Activated T-helper 17 cell treated with anti-CD3 and anti-CD28 coated beads, Interleukin-2, amount 50 U/mL, for 72 hours (primary cell): Measurements from ENCODE around the gene POR. TPM values are rescaled to one million over a fixed set of nuclear protein-coding genes. Genes with fewer than 3 reads are reported as not detected.
"Not testable (repeated sequence)": the region's sequence is repeated elsewhere in the genome, so short reads cannot be mapped to it uniquely, and the experiment has no call there.

Experiments used
- ATAC-seq: fragments of 150-1000 bp; cut with Tn5 transposase; replicated peaks from 2 replicates; pipeline ENCODE4 v1.10.0; 2021; ENCODE audit warnings: mild to moderate bottlenecking, moderate library complexity
- H3K27ac Mint-ChIP-seq: one replicate; pipeline ENCODE4 v1.8.0; 2022; ENCODE audit warnings: mixed read lengths
- H3K27me3 Mint-ChIP-seq: one replicate; pipeline ENCODE4 v1.8.0; 2022; ENCODE audit warnings: mixed read lengths
- H3K36me3 Mint-ChIP-seq: one replicate; pipeline ENCODE4 v1.8.0; 2022; ENCODE audit warnings: low read depth, mild to moderate bottlenecking, mixed read lengths
- H3K4me1 Mint-ChIP-seq: one replicate; pipeline ENCODE4 v1.8.0; 2022; ENCODE audit warnings: mixed read lengths
- H3K4me3 Mint-ChIP-seq: one replicate; pipeline ENCODE4 v1.8.0; 2022; ENCODE audit warnings: mild to moderate bottlenecking, mixed read lengths
- H3K9me3 Mint-ChIP-seq: one replicate; pipeline ENCODE4 v1.8.0; 2022; ENCODE audit warnings: mixed read lengths
- total RNA-seq, 2 donors: library from RNA; stranded (reverse); gene quantifications; one replicate each; pipeline ENCODE4 v1.2.3, GENCODE V29; 2022

POR gene
- 10 to 100 TPM; 24.4 to 53.7 TPM for total RNA-seq

DNA sequence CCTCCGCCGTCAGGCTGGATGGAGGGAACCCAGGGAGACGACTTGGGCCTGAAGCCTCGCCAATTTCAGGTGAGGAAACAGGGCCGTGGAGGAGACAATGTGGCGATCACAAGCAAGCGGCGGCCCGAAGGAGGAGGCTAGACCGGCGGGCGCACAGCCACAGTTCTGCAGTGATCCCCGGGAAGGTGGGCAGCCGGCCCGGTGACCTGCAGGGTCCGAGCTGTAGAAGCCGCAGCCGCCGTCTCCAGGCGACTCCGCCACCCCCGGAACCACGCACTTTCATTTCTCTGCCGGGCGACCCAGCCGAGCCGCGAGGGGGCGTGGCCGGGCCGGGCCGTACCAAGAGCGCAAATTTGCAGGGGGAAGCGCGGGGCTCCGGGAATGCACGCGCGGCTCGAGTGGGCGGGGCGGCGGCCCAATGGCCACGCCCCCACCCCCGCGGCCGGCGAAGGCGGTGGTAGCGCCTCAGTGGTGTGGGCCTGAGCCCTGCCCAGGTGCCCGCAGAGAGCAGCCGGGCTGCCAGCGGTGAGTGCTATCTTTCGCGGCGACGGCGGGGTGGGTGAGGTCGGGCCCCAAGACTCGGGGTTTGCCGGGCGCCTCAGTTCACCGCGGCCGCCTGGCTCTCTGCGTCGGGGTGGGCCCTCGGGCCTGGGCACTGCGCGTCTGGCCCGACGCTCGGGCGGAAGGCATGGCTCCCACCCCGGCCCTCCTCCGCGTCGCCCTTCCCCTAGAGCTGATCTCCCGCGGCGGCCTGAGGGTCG, at the start of gene POR:
Gene POR (plus strand): TSS at position 501 of the 761 bp plus-strand sequence. CDS start 38,847 bp downstream, outside the sequence.
- Mint-ChIP-seq H3K4me1 (peaks cover 14% of the 10 kb centered on the region), H3K9me3 (no peaks in the 10 kb centered on the region), H3K36me3 (no peaks in the 10 kb centered on the region), H3K4me3 (peak within 1 kb of the TSS; percentile 87), H3K27me3 (no peaks in the 10 kb centered on the region), H3K27ac (peak within 1 kb of the TSS; percentile 84)
- ATAC-seq: peak; percentile 95

DNA sequence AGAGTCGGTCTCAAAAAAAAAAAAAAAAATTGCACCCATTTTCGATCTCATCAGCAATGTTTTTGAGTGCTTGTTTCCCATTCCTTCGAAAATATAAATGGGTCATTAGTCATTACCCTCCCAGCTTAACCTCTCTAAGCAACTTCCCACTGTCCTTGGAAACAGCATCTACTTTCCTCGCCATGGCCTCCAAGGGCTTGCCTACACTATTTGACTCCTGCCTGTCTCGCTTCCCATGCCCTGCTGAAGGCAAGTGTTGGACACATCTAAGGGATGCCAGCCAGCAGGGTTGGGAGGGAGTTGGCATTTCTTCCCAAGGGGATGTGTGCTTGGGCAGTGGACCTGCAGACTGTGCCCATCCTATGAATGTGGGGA, 48.9 kb upstream of the POR start:
- Mint-ChIP-seq H3K4me1 (peaks cover 8% of the 10 kb centered on the region), H3K9me3 (no peaks in the 10 kb centered on the region), H3K27me3 (peaks cover 6% of the 10 kb centered on the region), H3K4me3 (no peak overlapping the region), H3K36me3 (no peaks in the 10 kb centered on the region), H3K27ac (no peak overlapping the region)
- no peak for ATAC-seq

DNA sequence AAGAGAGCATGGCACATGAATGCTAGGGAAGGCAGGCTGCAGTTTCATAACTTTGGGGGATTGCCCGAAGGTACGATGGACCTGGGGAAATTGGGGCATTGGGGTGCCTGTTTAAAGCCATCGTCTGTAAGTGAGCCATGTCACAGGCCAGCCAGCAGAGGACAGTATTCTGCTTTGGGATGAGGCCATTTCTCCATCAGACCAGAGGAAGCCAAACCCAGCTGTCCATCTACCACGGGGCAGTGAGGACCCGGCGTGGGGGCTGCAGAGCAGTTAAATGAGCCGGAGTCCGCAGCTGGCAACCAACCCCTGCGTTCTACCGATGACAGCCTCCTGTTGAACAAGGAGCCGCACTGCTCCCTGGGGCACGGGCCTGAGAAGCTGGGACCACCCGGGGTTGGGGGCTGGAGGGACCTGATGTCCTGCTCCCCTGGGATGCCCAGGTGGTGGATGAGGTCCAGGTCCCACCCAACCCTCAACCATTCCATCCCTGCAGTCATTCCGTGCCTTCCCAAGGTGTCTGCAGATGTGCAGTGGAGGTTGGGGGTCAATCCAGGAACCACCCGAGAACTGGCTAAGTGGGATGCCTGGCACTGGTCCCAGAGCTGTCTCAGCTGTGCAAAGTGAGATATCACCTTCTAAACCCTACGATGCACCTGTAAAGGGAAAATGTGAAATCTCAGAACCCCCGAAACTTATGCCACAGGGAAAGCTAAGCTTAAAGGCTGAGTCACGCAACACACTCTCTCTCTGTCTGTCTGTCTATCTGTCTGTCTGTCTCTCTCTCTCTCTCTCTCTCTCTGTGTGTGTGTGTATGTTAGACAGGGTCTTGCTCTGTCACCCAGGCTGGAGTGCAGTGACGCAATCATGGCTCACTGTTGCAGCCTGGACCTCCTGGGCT, 48.2 kb upstream of the POR start:
- H3K27me3 Mint-ChIP-seq: peaks cover 6% of the 10 kb centered on the region
- H3K36me3 Mint-ChIP-seq: no peaks in the 10 kb centered on the region
- H3K27ac Mint-ChIP-seq: no peak overlapping the region
- H3K4me1 Mint-ChIP-seq: peaks cover 8% of the 10 kb centered on the region
- H3K9me3 Mint-ChIP-seq: no peaks in the 10 kb centered on the region
- H3K4me3 Mint-ChIP-seq: no peak overlapping the region
- peak; percentile 55 for ATAC-seq

DNA sequence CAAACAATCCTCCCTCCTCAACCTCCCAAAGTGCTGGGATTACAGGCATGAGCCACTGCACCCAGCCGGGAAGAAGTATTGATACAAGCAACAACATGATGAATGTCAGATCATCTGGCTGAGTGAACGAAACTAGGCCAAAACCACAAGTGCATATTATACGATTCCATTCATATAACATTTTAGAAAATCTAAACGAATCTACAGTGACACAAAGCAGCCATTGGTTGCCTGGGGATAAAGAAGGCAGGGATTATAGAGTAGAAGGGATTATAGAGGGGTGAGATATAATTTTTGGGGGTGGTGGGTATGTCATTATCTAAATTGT, 47.6 kb upstream of the POR start:
- Mint-ChIP-seq H3K36me3 (no peaks in the 10 kb centered on the region), H3K27ac (no peak overlapping the region), H3K4me1 (peaks cover 12% of the 10 kb centered on the region), H3K4me3 (no peak overlapping the region), H3K27me3 (peaks cover 6% of the 10 kb centered on the region), H3K9me3 (no peaks in the 10 kb centered on the region)
- no peak for ATAC-seq

DNA sequence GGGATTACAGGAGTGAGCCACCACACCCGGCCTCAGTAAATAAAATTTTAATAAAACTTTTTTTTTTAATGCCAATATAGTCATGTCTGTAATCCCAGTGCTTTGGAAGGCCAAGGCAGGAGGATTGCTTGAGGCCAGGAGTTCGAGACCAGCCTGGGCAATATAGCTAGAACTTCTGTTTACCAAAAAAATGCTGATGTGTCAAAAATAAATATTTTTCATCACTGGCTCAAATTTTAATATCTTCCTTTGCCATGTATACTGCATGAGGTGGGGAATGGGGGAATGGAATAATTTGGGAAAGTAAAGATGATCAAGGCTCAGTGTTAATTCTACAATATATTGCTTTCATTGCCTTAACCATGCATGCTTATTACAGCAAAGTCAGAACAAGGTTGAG, 46.8 kb upstream of the POR start:
- no peak overlapping the region for H3K27ac Mint-ChIP-seq
- H3K27me3 Mint-ChIP-seq: peaks cover 6% of the 10 kb centered on the region
- ATAC-seq: no peak
- no peaks in the 10 kb centered on the region for H3K9me3 Mint-ChIP-seq
- no peak overlapping the region for H3K4me3 Mint-ChIP-seq
- peaks cover 12% of the 10 kb centered on the region for H3K4me1 Mint-ChIP-seq
- H3K36me3 Mint-ChIP-seq: no peaks in the 10 kb centered on the region

DNA sequence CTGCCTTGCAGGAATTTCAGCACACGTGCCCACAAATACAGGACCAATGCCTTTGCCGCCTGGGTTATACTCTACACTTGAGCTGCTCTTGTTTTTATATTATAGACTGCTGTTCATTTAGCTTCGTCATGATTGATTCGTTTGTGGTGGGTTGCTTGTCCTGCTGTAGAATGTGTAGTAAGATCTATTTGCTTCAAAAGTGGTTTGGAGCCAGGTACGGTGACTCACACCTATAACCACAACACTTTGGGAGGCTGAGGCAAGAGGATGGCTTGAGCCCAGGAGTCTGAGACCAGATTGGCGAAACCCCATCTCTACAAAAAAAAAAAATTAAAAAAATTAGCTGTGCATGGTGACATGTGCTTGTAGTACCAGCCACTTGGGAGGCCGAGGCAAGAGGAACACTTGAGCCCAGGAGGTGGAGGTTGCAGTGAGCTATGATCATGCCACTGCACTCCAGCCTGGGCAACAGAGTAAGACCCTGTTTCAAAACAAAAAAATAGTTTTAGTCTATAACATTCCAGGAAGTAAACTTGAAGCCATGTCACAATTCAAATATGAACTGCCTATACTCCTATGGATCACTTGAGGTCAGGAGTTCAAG, 45.1 kb upstream of the POR start:
- Mint-ChIP-seq H3K27me3 (peaks cover 6% of the 10 kb centered on the region), H3K36me3 (no peaks in the 10 kb centered on the region), H3K27ac (peak overlapping the region; percentile 26), H3K4me1 (peaks cover 12% of the 10 kb centered on the region), H3K9me3 (no peaks in the 10 kb centered on the region), H3K4me3 (peak overlapping the region; percentile 64)
- ATAC-seq: peak; percentile 82

DNA sequence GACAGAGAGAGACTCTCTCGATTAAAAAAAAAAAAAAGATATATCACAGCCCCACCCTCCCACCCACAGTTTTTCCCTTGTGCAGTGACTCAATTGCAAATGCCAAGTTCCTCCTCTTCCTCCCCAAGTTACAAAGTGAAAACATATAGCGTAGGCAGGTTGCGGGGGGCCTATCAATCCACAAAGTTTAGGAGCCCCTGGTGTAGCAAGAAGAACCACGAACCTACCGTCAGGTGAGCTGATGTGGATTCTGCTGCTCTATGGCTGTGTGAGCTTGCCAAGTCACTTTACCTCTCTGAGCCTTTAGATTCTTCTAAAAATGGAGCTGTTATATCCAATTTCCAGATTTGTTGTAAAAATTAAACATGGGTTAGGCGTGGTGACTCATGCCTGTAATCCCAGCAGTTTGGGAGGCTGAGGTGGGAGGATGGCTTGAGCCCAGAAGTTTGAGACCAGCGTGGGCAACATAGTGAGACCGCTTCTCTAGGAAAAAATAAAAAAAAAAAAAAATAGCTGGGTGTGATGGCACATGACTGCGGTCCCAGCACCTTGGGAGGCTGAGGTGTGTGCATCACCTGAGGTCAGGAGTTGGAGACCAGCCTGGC, 44.3 kb upstream of the POR start:
- Mint-ChIP-seq H3K9me3 (no peaks in the 10 kb centered on the region), H3K4me3 (peak overlapping the region; percentile 64), H3K27me3 (peaks cover 6% of the 10 kb centered on the region), H3K36me3 (no peaks in the 10 kb centered on the region), H3K27ac (peak overlapping the region; percentile 65), H3K4me1 (peaks cover 12% of the 10 kb centered on the region)
- peak; percentile 46 for ATAC-seq

DNA sequence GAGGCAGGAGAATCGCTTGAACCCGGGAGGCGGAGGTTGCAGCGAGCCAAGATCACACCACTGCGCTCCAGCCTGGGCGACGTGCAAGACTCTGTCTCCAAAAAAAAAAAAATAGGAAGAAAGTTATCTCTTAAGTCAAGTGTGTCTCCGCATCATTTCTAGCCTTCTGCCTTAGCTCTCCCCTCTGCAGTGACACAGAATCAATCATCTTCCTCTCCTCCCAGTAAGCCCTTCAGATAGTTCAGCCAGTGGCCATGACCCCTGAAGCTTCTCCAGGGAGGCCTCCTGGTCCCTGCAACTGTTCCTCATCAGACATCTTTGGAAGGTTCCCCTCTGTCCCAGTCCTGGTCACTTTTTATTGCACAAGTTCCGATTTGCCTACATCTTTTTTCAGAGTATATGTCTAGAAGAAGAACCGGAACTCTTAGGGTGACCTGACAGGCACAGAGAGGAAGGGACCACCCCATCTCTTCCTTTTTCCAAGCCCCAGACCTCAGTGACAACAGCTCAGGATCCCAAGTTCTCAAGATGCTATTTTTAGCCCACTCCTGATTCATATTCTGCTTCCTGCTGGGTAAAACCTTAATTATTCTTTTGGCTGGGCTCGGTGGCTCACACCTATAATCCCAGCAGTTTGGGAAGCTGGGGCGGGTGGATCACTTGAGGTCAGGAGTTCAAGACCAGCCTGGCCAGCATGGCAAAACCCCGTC, 42.7 kb upstream of the POR start:
- no peak for ATAC-seq
- Mint-ChIP-seq H3K4me3 (no peak overlapping the region), H3K36me3 (no peaks in the 10 kb centered on the region), H3K9me3 (no peaks in the 10 kb centered on the region), H3K4me1 (peaks cover 8% of the 10 kb centered on the region), H3K27ac (peak overlapping the region; percentile 18), H3K27me3 (no peaks in the 10 kb centered on the region)

DNA sequence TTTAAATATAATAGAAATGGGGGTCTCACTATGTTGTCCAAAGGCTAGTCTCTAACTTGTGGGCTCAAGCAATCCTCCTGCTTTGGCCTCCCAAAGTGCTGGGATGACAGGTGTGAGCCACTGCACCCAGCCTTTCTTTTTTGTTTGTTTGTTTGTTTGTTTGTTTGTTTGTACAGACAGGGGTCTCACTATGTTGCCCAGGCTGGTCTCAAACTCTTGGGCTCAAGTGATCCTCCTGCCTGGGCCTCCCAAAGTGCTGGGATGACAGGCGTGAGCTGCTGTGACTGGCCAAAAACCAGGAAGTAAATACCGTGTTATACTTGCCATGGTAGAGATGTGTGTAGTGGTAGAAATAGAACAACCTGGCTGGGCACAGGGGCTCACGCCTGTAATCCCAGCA, 40.8 kb upstream of the POR start:
- H3K36me3 Mint-ChIP-seq, H3K9me3 Mint-ChIP-seq, ATAC-seq, H3K27ac Mint-ChIP-seq, H3K27me3 Mint-ChIP-seq, H3K4me3 Mint-ChIP-seq: not testable (repeated sequence)
- peaks cover 16% of the 10 kb centered on the region for H3K4me1 Mint-ChIP-seq

DNA sequence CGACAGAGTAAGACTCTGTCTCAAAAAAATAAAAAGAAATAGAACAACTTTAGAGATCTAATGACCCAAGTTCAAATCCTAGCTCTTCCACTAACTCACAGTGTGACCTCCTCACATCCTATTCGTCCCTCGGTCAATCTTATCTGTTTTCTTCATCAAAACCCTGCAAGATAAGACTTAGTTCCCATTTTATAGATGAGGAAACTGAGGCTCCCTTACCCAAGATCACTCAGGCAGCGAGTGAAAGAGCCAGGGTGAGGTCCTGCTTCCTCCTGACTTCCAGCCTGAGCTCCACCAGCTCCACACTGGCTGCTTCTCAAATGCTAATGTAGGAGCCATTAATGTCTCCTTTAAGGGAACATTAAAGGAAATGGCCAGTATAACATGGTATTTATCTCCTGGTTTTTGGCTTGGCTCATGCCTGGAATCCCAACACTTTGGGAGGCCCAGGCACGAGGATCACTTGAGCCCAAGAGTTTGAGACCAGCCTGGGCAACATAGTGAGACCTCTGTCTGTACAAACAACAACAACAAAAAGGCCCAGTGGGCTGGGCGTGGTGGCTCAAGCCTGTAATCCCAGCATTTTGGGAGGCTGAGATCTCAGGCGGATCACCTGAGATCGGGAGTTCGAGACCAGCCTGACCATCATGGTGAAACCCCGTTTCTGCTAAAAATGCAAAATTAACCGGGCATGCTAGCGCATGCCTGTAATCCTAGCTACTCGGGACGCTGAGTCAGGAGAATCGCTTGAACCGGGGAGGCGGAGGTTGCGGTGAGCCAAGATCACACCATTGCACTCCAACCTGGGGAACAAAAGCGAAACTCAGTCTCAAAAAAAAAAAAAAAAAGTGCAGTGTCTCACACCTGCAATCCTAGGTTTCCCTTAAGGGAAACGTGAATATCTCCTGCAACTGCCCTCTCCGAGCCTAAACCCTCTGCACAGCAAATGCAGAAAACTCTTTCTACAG, 39.6 kb upstream of the POR start:
- no peak for ATAC-seq
- H3K27ac Mint-ChIP-seq: no peak overlapping the region
- H3K36me3 Mint-ChIP-seq: peaks cover 13% of the 10 kb centered on the region

DNA sequence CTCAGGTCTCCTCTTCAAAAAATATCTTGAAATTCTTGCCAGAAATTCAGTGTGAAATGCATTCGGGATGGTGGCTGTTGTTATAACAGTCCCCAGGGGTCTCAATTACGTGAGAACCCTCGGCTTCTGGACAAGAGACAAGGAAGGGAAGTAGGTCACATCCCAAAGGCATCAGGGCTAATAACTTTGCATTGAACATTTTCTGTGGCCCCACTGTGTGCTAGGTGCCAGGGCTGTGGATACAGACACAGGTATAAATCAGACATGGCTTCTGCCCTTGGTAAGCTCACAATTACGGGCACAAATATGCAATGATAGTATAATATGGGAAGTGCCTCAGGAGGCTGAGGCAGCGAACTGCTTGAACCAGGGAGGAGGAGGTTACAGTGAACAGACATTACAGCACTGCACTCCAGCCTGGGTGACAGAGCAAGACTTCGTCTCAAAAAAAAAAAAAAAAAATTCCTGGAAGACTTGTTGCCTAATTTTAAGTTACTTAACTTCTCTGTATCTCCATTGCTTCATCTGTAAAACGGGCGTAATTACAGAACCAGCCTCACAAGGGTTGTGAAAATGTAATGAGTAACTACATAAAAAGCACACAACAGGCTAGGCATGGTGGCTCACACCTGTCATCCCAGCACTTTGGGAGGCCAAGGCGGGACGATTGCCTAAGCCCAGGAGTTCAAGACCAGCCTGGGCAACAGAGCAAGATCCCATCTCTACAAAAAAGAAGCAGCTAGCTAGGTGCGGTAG, 38.7 kb upstream of the POR start:
- Mint-ChIP-seq H3K9me3 (no peaks in the 10 kb centered on the region), H3K4me1 (peaks cover 21% of the 10 kb centered on the region), H3K27me3 (no peaks in the 10 kb centered on the region), H3K27ac (no peak overlapping the region), H3K36me3 (peaks cover 23% of the 10 kb centered on the region), H3K4me3 (no peak overlapping the region)
- no peak for ATAC-seq

More for the DNA sequence above, 39.6 kb upstream of the POR start:
- Mint-ChIP-seq H3K4me3 (no peak overlapping the region), H3K4me1 (peaks cover 20% of the 10 kb centered on the region), H3K27me3 (no peaks in the 10 kb centered on the region), H3K9me3 (no peaks in the 10 kb centered on the region)

DNA sequence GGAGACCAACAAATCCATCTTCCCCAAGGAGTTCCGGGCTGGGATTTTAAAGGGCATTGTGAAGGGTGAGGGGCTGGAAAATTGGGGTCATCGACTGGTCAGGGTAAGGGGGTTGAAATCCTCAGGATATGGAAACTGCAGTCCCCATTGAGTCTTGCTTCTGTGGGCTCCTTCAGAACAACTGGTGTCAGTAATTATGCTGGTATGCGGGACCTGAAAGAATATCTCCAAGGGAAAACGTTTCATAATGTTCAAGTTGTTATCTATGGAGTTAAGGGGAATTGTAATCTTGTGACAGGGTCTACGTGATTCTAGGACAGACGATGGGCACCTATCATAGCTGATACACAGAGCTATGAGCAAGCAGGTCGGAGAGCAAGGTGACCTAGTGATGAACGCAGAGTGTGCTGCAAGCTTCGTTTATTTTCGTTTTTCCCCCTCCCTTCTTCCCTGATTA, 36.6 kb upstream of the POR start:
- Mint-ChIP-seq H3K27ac (peak overlapping the region; percentile 95), H3K4me3 (peak overlapping the region; percentile 95), H3K4me1 (peaks cover 22% of the 10 kb centered on the region), H3K27me3 (no peaks in the 10 kb centered on the region), H3K36me3 (peaks cover 43% of the 10 kb centered on the region), H3K9me3 (no peaks in the 10 kb centered on the region)
- peak; percentile 75 for ATAC-seq
